ENCODE results near the gene BEST2.
"Not testable (repeated sequence)": the region's sequence is repeated elsewhere in the genome, so short reads cannot be mapped to it uniquely, and the experiment has no call there.

The BEST2 gene

DNA sequence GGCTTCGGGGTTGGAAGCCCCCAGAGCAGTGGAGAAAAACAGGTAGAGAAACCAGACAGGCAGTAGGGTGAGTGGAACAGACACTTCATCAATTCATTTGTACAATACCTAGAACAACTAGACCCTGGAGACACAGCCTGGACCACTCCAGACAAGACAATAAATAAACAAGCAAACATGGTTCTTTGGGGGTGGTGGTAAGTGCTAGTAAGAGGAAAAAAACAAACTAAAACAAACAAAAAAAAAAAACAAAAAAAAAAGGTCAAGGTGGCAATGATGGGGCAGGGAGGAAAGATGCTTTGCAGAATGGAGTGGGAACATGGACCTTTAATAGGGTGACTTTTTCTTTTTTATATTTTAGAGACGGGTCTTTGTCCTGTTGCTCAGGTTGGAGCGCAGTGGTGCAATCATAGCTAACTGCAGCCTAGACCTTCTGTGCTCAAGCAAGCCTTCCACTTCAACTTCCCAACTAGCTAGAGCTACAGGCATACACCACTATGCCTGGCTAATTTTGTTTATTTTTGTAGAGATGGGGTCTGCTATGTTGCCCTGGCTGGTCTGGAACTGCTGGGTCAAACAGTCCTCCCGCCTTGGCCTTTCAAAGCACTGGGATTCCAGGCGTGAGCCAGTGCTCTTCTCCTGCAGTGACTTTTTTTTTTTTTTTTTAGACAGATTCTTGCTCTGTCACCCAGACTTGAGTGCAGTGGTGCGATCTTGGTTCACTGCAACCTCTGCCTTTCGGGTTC lies 42.8 kb downstream of the BEST2 start:
- Histone ChIP-seq H3K27ac (ENCODE audit: low read depth, low read length) (peak overlapping the region; percentile 93), H3K36me3 (ENCODE audit: control insufficient read depth, insufficient read depth, low read length) (peaks cover 7% of the 10 kb centered on the region), H3K27me3 (ENCODE audit: control insufficient read depth, insufficient read depth, low read length) (peaks cover 31% of the 10 kb centered on the region), H3K9ac (ENCODE audit: low read depth, low read length) (peak overlapping the region; percentile 71), H3K4me3 (ENCODE audit: low read depth, low read length) (peak overlapping the region; percentile 78), H3K4me1 (ENCODE audit: control insufficient read depth, insufficient read depth, low read length) (peaks cover 25% of the 10 kb centered on the region), H3K9me3 (ENCODE audit: control insufficient read depth, insufficient read depth, low read length) (no peaks in the 10 kb centered on the region)

DNA sequence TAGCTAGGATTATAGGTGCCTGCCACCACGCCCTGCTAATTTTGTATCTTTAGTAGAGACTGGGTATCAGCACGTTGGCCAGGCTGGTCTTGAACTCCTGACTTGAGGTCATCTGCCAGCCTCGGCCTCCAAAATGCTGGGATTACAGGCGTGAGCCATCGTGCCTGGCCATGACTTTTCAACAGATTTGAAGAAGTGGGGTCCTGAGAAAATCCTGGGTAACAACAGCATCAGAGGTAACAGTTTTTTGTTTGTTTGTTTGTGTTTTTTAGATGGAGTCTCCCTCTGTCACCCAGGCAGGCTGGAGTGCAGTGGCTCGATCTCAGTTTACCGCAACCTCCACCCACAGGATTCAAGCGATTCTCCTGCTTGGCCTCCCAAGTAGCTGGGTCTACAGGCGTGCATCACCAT lies 43.4 kb downstream of the BEST2 start:
- Histone ChIP-seq H3K9ac (ENCODE audit: low read depth, low read length) (no peak overlapping the region), H3K27ac (ENCODE audit: low read depth, low read length) (no peak overlapping the region), H3K4me3 (ENCODE audit: low read depth, low read length) (no peak overlapping the region), H3K4me1 (ENCODE audit: control insufficient read depth, insufficient read depth, low read length) (peaks cover 24% of the 10 kb centered on the region), H3K27me3 (ENCODE audit: control insufficient read depth, insufficient read depth, low read length) (peaks cover 31% of the 10 kb centered on the region), H3K9me3 (ENCODE audit: control insufficient read depth, insufficient read depth, low read length) (no peaks in the 10 kb centered on the region), H3K36me3 (ENCODE audit: control insufficient read depth, insufficient read depth, low read length) (peaks cover 13% of the 10 kb centered on the region)

DNA sequence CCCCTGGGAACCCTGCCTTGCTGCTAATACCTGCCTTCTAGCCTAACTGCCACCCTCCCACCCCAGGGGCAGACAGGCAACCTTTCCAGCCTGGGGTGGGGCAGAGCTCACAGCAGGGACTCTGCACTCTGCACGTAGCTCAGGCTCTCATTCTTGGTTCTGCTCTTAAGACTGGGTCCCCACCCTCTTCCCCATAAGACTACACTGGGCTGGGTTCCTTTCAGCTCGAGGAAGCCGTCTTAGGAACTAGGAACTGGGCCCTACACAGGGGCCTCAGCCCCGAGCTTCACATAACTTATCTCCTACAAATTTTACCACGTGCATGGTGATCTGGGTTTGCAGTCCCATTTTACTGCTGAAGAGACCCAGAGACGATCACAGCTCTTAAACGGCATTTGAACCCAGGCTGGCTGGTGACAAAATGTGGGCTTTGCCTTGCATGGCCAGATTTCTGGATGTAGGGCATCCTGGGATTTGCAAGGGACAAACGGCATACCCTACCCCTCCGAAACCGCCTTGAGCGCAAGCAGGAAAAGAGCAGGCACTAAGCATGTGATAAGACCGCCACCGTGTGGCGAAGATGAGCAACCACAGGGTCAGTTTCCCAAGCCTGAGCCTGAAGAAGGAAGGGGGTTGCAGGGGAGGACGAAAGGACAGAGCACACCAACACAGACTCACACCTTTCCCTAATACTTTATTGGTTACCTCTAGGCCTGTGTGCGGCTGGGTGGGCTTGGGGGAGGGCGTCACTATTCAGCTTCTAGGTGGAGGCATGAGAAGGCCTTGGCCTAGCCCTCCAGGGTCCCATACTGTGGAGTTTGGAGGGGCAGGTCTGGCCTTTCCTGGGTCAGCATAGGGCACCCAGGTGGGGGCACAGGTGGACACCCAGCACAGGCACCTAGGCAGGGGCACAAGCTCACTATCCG lies 44.8 kb downstream of the BEST2 start:
- H3K27me3 ChIP-seq (ENCODE audit: control insufficient read depth, insufficient read depth, low read length): peaks cover 20% of the 10 kb centered on the region
- peaks cover 21% of the 10 kb centered on the region for H3K4me1 ChIP-seq (ENCODE audit: control insufficient read depth, insufficient read depth, low read length)
- H3K9me3 ChIP-seq (ENCODE audit: control insufficient read depth, insufficient read depth, low read length): no peaks in the 10 kb centered on the region
- H3K9ac ChIP-seq (ENCODE audit: low read depth, low read length): no peak overlapping the region
- H3K4me3 ChIP-seq (ENCODE audit: low read depth, low read length): no peak overlapping the region
- no peak overlapping the region for H3K27ac ChIP-seq (ENCODE audit: low read depth, low read length)
- H3K36me3 ChIP-seq (ENCODE audit: control insufficient read depth, insufficient read depth, low read length): peaks cover 19% of the 10 kb centered on the region

DNA sequence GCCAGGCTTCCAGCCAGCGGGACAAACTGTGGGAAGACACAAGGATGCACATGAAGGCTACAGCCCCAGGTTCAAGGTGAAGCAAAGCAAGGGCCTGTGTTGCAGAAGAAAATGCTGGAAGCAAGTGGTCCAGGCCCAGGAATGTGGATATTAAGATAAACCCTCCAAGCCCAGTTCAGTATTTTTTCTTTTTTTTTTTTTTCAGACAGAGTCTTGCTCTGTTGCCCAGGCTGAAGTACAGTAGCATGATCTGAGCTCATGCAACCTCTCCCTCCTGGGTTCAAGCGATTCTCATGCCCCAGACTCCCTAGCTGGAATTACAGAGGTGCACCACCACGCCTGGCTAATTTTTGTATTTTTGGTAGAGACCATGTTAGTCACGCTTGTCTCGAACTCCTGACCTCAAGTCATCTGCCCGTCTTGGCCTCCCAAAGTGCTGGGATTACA lies 45.6 kb downstream of the BEST2 start:
- peaks cover 21% of the 10 kb centered on the region for H3K4me1 ChIP-seq (ENCODE audit: control insufficient read depth, insufficient read depth, low read length)
- no peak overlapping the region for H3K27ac ChIP-seq (ENCODE audit: low read depth, low read length)
- H3K27me3 ChIP-seq (ENCODE audit: control insufficient read depth, insufficient read depth, low read length): peaks cover 13% of the 10 kb centered on the region
- no peak overlapping the region for H3K9ac ChIP-seq (ENCODE audit: low read depth, low read length)
- no peak overlapping the region for H3K4me3 ChIP-seq (ENCODE audit: low read depth, low read length)
- no peaks in the 10 kb centered on the region for H3K9me3 ChIP-seq (ENCODE audit: control insufficient read depth, insufficient read depth, low read length)
- peaks cover 19% of the 10 kb centered on the region for H3K36me3 ChIP-seq (ENCODE audit: control insufficient read depth, insufficient read depth, low read length)

DNA sequence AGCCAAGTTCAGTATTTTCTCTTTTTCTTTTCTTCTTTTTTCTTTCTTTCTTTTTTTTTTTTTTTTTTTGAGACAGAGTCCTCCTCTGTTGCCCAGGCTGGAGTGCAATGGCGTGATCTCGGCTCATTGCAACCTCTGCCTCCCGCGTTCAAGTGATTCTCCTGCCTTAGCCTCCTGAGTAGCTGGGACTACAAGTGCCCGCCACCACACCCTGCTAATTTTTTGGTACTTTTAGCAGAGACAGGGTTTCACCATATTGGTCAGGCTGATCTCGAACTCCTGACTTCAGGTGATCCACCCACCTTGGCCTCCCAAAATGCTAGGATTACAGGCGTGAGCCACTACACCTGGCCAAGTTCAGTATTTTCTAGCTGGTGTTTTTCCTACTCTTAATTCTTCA lies 46.0 kb downstream of the BEST2 start:
- peaks cover 21% of the 10 kb centered on the region for H3K4me1 ChIP-seq (ENCODE audit: control insufficient read depth, insufficient read depth, low read length)
- not testable (repeated sequence) for H3K9ac ChIP-seq (ENCODE audit: low read depth, low read length); H3K9me3 ChIP-seq (ENCODE audit: control insufficient read depth, insufficient read depth, low read length); H3K4me3 ChIP-seq (ENCODE audit: low read depth, low read length); H3K27ac ChIP-seq (ENCODE audit: low read depth, low read length); H3K27me3 ChIP-seq (ENCODE audit: control insufficient read depth, insufficient read depth, low read length)
- H3K36me3 ChIP-seq (ENCODE audit: control insufficient read depth, insufficient read depth, low read length): peaks cover 19% of the 10 kb centered on the region

DNA sequence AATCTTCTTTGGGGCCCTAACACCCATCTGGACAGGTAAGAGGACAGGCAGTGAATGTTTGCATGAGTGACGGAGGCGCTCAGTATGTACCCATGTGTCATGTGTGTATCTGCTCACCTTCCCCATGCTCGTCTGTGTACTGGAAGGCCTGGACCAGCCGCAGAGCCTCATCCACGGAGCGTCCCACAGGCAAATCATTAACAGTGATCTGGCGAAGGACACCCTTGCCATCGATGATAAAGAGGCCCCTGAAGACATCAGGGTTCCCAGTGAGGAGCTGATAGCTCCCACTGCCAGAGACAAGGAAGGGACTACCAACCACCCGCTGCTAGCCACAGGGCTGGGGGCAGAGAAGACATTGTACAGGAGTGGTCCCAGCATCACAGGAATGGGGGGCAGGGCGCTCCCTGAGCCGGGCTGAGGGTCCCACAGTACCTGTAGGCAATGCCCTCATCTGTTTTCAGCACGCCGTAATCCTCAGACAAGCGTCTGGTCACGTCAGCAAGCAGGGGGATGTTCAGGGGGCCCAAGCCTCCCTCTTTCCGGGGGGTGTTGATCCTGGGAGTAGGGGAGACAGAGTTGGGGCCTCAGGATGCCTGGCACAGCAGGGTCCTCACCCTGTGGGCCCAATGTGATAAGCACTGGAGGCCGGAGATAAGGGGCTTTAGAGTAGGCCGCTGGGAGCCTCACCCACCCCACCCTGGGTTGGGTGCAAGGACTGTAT lies 48.3 kb downstream of the BEST2 start:
- H3K36me3 ChIP-seq (ENCODE audit: control insufficient read depth, insufficient read depth, low read length): peaks cover 19% of the 10 kb centered on the region
- peaks cover 14% of the 10 kb centered on the region for H3K4me1 ChIP-seq (ENCODE audit: control insufficient read depth, insufficient read depth, low read length)
- no peak overlapping the region for H3K27ac ChIP-seq (ENCODE audit: low read depth, low read length)
- H3K27me3 ChIP-seq (ENCODE audit: control insufficient read depth, insufficient read depth, low read length): no peaks in the 10 kb centered on the region
- peak overlapping the region; percentile 70; the same call in 1 of the 2 replicates for H3K4me3 ChIP-seq (ENCODE audit: low read depth, low read length)
- H3K9ac ChIP-seq (ENCODE audit: low read depth, low read length): no peak overlapping the region
- H3K9me3 ChIP-seq (ENCODE audit: control insufficient read depth, insufficient read depth, low read length): no peaks in the 10 kb centered on the region

DNA sequence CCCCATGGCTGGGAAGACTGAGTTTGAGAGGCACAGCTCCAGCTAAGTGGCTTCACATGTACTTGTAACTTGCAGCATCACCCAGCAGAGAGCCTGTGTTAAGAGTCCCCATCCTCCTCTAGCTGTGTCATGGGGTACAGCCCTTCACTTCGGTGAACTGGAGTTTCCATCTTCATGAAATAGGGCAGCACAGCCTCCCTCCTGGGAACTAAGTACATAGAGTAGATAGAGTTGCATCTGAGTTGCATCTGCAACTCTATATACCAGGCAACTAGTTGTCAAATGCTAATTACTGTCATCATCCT lies 48.8 kb downstream of the BEST2 start:
- no peaks in the 10 kb centered on the region for H3K9me3 ChIP-seq (ENCODE audit: control insufficient read depth, insufficient read depth, low read length)
- H3K4me3 ChIP-seq (ENCODE audit: low read depth, low read length): peak overlapping the region; percentile 70
- H3K27me3 ChIP-seq (ENCODE audit: control insufficient read depth, insufficient read depth, low read length): no peaks in the 10 kb centered on the region
- H3K36me3 ChIP-seq (ENCODE audit: control insufficient read depth, insufficient read depth, low read length): peaks cover 19% of the 10 kb centered on the region
- H3K4me1 ChIP-seq (ENCODE audit: control insufficient read depth, insufficient read depth, low read length): peaks cover 14% of the 10 kb centered on the region
- peak overlapping the region; percentile 48; the same call in 1 of the 2 replicates for H3K9ac ChIP-seq (ENCODE audit: low read depth, low read length)
- H3K27ac ChIP-seq (ENCODE audit: low read depth, low read length): no peak overlapping the region

DNA sequence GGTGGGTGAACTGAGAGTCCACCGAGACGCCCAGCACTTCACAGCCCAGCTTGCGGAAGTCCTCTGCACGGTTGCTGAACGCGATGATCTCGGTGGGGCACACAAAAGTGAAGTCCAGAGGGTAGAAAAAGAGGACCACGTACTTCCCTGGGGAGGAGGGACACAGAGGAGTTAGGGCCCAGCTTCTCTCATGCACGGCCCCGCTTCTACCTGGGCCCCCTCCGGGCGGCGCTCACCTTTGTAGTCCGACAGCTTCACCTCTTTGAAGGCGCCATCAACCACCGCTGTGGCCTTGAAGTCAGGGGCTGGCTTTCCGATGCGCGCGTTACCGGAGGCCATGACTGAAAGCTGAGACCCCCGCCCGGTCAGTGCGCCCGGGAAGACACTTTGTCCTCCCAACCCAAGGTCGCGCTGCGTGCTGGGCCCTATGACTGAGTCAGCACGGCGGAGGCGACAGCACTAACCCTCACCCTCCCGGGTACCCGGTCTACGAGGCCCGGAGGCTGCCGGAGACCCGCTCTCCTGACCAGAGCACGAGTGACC lies 49.4 kb downstream of the BEST2 start:
- H3K9ac ChIP-seq (ENCODE audit: low read depth, low read length): peak overlapping the region; percentile 48
- H3K4me1 ChIP-seq (ENCODE audit: control insufficient read depth, insufficient read depth, low read length): peaks cover 13% of the 10 kb centered on the region
- peak overlapping the region; percentile 33 for H3K27ac ChIP-seq (ENCODE audit: low read depth, low read length)
- H3K9me3 ChIP-seq (ENCODE audit: control insufficient read depth, insufficient read depth, low read length): no peaks in the 10 kb centered on the region
- H3K36me3 ChIP-seq (ENCODE audit: control insufficient read depth, insufficient read depth, low read length): peaks cover 19% of the 10 kb centered on the region
- no peaks in the 10 kb centered on the region for H3K27me3 ChIP-seq (ENCODE audit: control insufficient read depth, insufficient read depth, low read length)
- peak overlapping the region; percentile 70 for H3K4me3 ChIP-seq (ENCODE audit: low read depth, low read length)

DNA sequence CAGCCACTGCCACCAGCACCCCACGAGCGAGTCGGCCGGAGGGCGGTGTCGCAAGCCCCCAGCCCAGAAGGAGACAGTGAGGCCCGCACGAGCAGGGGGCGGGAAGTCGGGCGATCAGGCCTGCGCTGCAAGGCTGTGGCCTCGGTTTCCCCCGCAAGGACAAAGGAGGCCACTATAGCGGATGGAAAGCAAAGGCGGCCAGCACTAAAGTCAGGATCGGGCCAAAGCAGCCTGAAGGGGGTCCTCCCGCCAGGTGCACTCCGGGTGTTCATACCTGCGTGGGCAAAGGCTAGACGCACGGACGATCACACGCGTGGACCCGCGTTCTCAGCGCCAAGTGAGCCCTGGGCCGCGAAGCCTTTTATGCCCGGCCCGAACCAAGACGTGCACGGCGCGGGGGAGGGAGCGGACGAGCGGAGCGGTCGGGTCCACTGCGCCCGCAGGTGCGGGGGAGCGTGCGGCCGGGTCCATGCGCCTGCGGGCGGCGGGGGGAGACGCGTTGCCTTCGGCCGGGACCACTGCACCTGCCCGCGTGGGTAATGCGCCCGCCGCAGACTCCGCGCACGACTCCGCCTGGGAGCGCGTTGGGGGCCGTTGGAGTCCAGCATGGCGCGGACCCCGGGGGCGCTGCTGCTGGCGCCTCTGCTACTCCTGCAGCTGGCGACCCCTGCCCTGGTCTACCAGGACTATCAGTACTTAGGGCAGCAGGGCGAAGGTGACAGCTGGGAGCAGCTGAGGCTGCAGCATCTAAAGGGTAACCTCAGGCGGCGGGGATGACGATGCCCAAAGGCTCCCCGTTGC lies 50.1 kb downstream of the BEST2 start, which contains the start of the genes PRDX2 and THSD8:
Gene PRDX2, minus strand, starts transcription at position 335 of the 801 bp plus-strand sequence. CDS start 539 bp downstream, outside the sequence.
Gene THSD8, plus strand, starts transcription at position 604 of the 801 bp plus-strand sequence. Its CDS starts 3 bp downstream, at position 607.
- Histone ChIP-seq H3K27ac (ENCODE audit: low read depth, low read length) (peak within 1 kb of the TSS; percentile 33), H3K9ac (ENCODE audit: low read depth, low read length) (peak within 1 kb of the TSS; percentile 48), H3K36me3 (ENCODE audit: control insufficient read depth, insufficient read depth, low read length) (peaks cover 19% of the 10 kb centered on the region), H3K9me3 (ENCODE audit: control insufficient read depth, insufficient read depth, low read length) (no peaks in the 10 kb centered on the region), H3K4me1 (ENCODE audit: control insufficient read depth, insufficient read depth, low read length) (peaks cover 11% of the 10 kb centered on the region), H3K27me3 (ENCODE audit: control insufficient read depth, insufficient read depth, low read length) (no peaks in the 10 kb centered on the region), H3K4me3 (ENCODE audit: low read depth, low read length) (peak within 1 kb of the TSS; percentile 70)

Data from HUES48 (cell line).